GM18507 (cell line): ENCODE measurements around the gene VASH1.

Experiments
- DNase-seq: peaks from one replicate; pipeline ENCODE4 v3.0.0; 2011; ENCODE audit warnings: low read depth; ENCODE audit not compliant: insufficient read length; ENCODE audit errors: extremely low spot score
- FAIRE-seq: peaks from 2 replicates; lab custom pipeline; 2011; peaks lifted over from hg19 to GRCh38; lab: Jason Lieb, UNC

Gene VASH1

GRCh38 chr14:76769636-76770292 lies 8.5 kb downstream of the VASH1 start:
- DNase-seq (no peak), FAIRE-seq (no peak)

GRCh38 chr14:76770521-76771436 lies 9.5 kb downstream of the VASH1 start:
- DNase-seq (no peak), FAIRE-seq (no peak)

- FAIRE-seq (no peak), DNase-seq (no peak)
Measured at GRCh38 chr14:76771437-76771980, 10.2 kb downstream of the VASH1 start.

DNA sequence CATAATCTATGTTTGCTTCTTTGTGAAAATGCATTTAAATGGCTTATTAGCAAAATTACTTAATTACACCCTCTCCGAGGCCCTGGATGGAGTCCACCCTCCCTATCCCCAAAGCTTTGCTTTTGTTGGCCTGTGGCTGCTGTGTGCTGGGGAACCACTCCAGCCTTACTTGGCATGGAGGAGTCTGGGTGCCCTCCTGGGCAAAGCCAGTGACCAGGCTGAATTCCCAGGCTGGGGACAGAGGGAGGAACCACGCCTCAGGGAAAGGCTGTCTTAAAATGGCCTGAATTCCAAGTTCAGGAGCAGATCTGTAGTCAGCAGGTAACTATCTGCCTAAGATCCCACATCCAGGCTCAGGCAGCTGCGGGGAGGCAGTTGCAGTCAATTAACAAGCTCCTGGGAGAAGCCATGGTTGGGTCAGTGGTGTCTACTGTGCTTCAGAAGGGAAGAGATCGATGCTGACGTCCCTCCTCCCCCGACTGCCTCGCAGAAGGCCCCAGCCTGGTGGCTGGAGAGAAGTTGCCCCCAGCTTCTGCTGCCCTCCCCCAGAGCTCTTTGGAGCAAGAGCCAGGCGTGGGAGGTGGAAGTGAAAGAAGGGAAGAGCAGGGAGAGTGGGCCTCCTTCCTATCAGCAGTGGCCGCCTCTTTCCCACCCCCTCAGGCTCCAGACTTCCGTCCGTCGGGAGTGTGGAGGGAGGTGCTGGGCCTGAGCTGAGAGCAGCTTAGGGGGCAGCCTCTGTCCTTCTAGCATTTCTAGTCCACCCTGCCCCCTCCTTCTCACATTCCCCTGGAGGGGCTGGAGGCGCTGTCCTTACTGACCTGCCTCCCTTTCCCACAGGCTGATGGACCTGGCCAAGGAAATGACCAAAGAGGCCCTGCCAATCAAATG lies 11.3 kb downstream of the VASH1 start:
- DNase-seq = no peak
- FAIRE-seq = no peak

GRCh38 chr14:76773188-76773885 lies 12.1 kb downstream of the VASH1 start:
- FAIRE-seq (no peak), DNase-seq (no peak)

DNA sequence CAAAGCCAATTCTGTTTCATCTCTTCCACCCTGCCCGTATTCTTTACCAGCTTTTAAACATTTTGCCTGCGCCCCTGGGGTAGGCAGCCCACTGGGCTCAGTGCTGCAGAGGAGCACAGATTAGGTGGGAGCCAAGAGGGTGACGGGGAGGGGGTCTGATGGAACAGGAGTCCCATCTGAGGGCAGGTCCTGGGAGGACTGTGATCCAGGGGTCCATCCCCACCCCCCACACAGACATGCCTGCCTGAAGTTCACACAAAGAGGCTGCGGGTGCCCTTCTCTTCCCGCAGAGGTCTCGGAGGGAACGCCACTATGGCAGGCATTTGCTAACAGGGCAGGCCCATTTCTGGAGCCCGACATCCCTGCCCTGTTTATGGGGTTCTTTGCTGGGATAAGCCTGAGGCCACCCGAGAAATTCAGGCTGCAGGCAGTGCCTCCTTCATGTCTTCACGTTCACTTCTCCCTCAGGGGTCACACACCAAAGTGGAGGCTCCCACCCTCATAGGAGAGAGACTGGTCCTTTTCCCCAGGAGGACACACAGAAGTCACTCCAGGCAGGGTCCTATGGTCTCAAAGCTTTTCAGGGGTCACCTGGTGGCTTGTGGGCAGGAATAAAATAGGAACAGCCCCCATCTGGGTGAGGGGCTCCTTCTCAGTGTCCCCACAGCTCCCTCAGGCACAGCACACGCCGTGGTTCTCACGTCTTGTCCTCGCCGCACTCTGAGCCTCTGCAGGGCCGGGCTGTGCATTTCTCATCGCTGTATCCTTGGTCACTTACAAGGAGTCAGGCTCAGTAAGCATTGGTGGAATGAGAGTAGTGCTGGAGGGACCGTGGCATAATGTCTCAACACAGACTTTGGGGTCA lies 12.9 kb downstream of the VASH1 start:
- no peak for DNase-seq
- FAIRE-seq = no peak

DNA sequence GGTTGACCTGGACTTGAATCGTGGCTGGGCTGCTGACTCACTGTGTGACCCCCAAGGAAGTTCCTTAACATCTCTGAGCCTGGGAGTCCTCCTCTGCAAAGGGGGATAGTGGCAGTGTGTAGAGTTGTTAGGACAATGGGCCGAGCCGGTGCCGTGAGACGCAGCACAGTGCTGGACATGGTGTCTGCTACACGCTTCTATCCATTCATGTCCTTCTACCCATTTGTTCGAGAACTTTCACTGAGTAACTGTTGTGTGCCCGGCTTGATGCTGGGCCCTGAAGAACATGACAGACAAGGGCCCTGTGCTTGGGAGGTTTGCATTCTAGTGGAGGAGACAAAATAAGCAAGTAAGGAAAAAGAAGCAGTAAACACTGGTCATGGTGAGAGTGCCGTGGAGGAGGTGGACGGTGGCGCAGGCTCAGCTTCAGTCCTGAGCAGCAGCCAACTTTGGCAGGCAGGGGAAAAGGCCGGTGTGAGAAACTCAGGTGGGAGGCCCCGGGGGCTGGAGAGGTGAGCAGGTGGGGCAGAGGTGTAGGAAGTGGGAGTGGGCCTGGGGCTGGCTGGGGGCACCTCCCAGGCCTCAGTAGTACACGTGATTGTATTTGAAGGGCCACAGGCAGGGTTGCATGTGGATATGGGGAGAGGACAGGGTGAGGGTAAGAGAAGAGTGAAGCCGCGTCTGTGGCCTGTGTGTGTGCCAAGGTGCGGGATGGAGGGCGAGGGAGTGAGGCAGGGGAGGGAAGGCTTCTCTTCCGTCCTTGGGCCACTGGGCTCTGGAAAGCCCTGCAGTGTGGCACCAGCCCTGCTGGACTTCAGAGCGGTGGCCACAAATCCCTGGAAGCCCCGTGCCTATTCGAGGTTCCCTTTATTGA lies 13.8 kb downstream of the VASH1 start:
- DNase-seq = no peak
- FAIRE-seq = no peak

GRCh38 chr14:76775695-76776427 lies 14.6 kb downstream of the VASH1 start:
- FAIRE-seq (no peak), DNase-seq (no peak)

DNA sequence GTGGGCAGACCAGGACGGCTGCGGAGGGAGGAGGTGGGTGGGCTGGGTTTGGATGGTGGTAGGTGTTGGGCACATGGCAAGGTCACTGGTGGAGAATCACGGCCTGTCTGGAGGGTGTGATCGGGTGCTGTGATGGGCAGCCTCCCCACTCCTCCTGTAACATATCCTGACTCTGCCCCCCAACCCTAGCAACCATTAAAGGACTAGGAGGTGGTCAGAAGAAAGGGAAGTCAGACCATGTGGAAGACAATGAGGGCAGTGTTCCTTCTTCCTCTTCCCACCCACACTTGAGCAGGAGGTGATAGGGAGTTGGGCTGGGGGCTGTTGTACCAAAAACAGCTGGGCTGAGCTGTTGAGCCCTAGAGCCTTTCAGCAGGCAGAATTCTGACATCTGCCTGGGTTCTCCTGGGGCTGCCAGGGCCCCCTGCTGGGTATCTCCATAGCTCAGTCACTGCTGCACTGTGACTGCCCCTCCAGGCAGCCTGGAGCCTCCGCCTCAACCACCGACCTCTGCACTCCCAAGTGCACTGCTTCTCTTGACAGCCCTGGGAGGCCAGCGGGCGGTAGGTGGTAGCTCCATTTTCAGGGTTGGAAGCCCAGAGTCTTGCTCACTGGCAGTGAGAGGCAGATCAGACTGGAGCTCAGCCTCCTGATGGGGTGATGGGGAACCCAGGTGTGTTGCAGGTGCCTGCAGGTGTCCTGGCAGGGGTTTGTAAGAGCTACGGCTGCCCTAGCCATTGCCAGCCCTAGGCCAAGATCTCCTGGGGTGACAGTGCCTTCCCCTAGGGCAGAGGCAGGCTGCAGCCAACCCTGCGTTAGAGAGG lies 15.4 kb downstream of the VASH1 start:
- FAIRE-seq = no peak
- no peak for DNase-seq

DNA sequence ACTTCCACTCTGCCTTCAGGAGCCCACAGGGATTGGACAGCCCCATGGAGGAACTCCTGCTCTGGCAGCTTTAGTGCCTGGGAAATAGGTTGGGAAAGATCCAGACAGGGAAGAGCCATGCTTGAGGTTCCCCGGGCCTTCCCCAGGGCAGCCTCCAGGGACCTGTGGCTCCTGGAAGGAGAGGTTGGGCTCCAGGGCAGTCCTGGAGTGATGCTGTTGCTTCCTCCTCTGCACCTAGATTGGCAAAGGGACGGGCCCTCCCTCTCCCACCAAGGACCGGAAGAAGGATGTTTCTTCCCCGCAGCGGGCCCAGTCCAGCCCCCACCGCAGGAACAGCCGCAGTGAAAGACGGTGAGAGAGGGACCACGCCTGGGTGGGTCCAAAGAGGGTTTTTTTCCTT lies 16.5 kb downstream of the VASH1 start:
- no peak for DNase-seq
- no peak for FAIRE-seq

DNA sequence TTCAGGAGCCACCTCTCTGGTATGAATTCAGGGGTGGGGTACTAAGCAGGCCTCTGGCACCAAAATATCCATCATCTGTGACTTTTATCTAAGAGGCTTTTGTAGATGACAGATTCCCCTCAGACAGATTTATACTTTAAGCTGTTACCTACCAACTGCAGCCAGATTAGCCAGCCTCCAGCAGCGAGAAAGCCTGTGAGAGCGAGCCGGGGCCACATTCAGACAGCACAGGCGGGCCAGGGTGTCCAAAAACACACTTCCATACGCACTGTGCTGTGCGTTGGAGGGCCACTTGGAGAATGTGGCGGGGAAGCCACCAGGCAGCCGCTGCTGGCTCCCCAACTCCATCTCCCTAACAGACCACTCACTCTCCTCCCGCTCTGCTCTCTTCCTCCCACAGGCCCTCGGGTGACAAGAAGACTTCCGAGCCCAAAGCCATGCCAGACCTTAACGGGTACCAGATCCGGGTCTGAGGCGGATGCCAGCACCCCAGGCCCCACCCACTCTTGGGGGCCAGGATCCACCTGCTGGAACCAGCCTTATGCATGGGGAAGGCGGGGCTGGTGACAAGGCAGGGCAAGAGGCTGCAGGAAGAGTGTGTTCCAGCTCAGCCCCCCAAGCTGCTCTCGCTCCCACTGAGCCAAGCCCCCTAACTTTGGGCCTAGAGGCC lies 17.4 kb downstream of the VASH1 start:
- no peak for FAIRE-seq
- no peak for DNase-seq

DNA sequence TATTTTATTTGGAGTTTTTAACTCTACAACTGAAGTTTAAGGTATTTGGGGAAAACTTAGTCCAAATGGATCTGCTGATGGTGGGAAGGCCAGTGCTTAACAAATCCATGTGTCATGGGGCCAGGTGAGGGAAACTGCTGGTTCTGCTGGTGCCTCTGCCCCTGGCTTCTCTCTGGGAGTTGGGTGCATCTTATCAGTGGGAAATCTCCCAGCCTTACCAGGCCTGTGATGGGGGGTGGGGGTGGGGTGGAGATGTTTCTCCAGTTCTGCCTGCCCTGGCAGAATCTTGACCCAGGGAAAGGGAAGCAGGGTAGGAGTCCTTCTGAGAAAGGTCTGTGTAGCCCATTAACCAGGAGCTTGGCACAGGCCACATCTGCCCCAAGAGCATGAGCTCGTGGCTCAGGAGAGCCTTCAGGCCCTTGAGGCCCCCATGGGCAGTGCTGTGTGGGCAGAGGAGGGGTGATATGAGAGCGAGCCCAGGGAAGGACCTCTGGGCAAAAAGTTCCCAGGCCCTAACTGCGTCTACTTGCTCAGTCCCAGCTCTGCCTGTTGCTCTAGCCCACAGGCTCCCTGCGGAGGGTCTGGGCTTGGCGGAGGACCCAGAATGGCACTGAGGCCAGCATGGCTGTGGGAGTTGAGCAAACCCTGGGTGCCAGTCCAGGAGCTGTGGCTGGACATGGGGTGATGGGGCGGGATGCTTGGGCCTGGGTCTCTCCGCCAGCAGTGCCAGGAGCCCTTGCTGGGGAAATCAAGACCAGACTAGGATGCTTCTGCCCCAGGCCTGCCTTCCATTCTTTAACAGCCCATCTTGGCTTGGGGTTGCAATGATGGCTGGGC lies 18.2 kb downstream of the VASH1 start:
- FAIRE-seq (no peak), DNase-seq (no peak)

- DNase-seq = no peak
- FAIRE-seq = no peak
Measured at GRCh38 chr14:76780058-76780345, 18.7 kb downstream of the VASH1 start.

- FAIRE-seq (no peak), DNase-seq (no peak)
Measured at GRCh38 chr14:76780360-76780759, 19.1 kb downstream of the VASH1 start.
